ENCODE results near the gene MKKS.

Gene MKKS

GRCh38 chr20:10390709-10391108, 43.3 kb downstream of the MKKS start:
- no peak for DNase-seq
- no peak for TF ChIP-seq CTCF (IDR thresholded peaks at IDR 0.05; ENCODE audit: low read depth, low read length)
- no peak overlapping the region for H3K27ac ChIP-seq
- no peaks in the 10 kb centered on the region for H3K27me3 ChIP-seq (ENCODE audit: insufficient read depth, low read depth, severe bottlenecking)
- no peak overlapping the region for H3K4me3 ChIP-seq (ENCODE audit: low read depth, low read length)
- H3K9me3 ChIP-seq (ENCODE audit: severe bottlenecking): no peaks in the 10 kb centered on the region
- no peaks in the 10 kb centered on the region for H3K36me3 ChIP-seq

- Histone ChIP-seq H3K27me3 (ENCODE audit: insufficient read depth, low read depth, severe bottlenecking) (no peaks in the 10 kb centered on the region), H3K4me3 (ENCODE audit: low read depth, low read length) (no peak overlapping the region), H3K9me3 (ENCODE audit: severe bottlenecking) (no peaks in the 10 kb centered on the region), H3K27ac (no peak overlapping the region), H3K36me3 (no peaks in the 10 kb centered on the region)
- TF ChIP-seq CTCF (IDR thresholded peaks at IDR 0.05; ENCODE audit: low read depth, low read length): no peak
- DNase-seq: no peak
These were observed 45.4 kb downstream of the MKKS start for GRCh38 chr20:10388597-10388996.

GRCh38 chr20:10387686-10388085, 46.3 kb downstream of the MKKS start:
- Histone ChIP-seq H3K4me3 (ENCODE audit: low read depth, low read length) (no peak overlapping the region), H3K9me3 (ENCODE audit: severe bottlenecking) (no peaks in the 10 kb centered on the region), H3K36me3 (no peaks in the 10 kb centered on the region), H3K27ac (no peak overlapping the region), H3K27me3 (ENCODE audit: insufficient read depth, low read depth, severe bottlenecking) (no peaks in the 10 kb centered on the region)
- no peak for TF ChIP-seq CTCF (IDR thresholded peaks at IDR 0.05; ENCODE audit: low read depth, low read length)
- no peak for DNase-seq

- TF ChIP-seq CTCF (IDR thresholded peaks at IDR 0.05; ENCODE audit: low read depth, low read length): no peak
- Histone ChIP-seq H3K9me3 (ENCODE audit: severe bottlenecking) (no peaks in the 10 kb centered on the region), H3K4me3 (ENCODE audit: low read depth, low read length) (no peak overlapping the region), H3K27me3 (ENCODE audit: insufficient read depth, low read depth, severe bottlenecking) (no peaks in the 10 kb centered on the region), H3K27ac (no peak overlapping the region), H3K36me3 (no peaks in the 10 kb centered on the region)
- no peak for DNase-seq
These were observed 48.0 kb downstream of the MKKS start for GRCh38 chr20:10385850-10386544.

GRCh38 chr20:10381477-10381876, 52.5 kb downstream of the MKKS start:
- no peaks in the 10 kb centered on the region for H3K27me3 ChIP-seq (ENCODE audit: insufficient read depth, low read depth, severe bottlenecking)
- DNase-seq: no peak
- H3K4me3 ChIP-seq (ENCODE audit: low read depth, low read length): no peak overlapping the region
- H3K36me3 ChIP-seq: no peaks in the 10 kb centered on the region
- no peak overlapping the region for H3K27ac ChIP-seq
- H3K9me3 ChIP-seq (ENCODE audit: severe bottlenecking): no peaks in the 10 kb centered on the region
- no peak for TF ChIP-seq CTCF (IDR thresholded peaks at IDR 0.05; ENCODE audit: low read depth, low read length)

GRCh38 chr20:10379761-10380160, 54.3 kb downstream of the MKKS start:
- Histone ChIP-seq H3K27me3 (ENCODE audit: insufficient read depth, low read depth, severe bottlenecking) (no peaks in the 10 kb centered on the region), H3K27ac (no peak overlapping the region), H3K4me3 (ENCODE audit: low read depth, low read length) (no peak overlapping the region), H3K9me3 (ENCODE audit: severe bottlenecking) (no peaks in the 10 kb centered on the region), H3K36me3 (no peaks in the 10 kb centered on the region)
- no peak for TF ChIP-seq CTCF (IDR thresholded peaks at IDR 0.05; ENCODE audit: low read depth, low read length)
- DNase-seq: no peak
